ENCODE results near the gene PAGE4.

PAGE4 gene

GRCh38 chrX:49829016-49829415 is at the start of gene PAGE4:
TSS of gene PAGE4 (plus strand) at chrX:49829303. CDS start at chrX:49830429, 1,126 bp downstream.
- DNase-seq: no peak

- DNase-seq: no peak
Observed at GRCh38 chrX:49784747-49785280, 44.3 kb upstream of the PAGE4 start.

GRCh38 chrX:49792376-49792775 is 36.7 kb upstream of the PAGE4 start:
- DNase-seq: no peak

- no peak for DNase-seq
Observed at GRCh38 chrX:49793686-49794085, 35.4 kb upstream of the PAGE4 start.

GRCh38 chrX:49799828-49800227 is 29.3 kb upstream of the PAGE4 start:
- DNase-seq: no peak

GRCh38 chrX:49809891-49810632 is 19.0 kb upstream of the PAGE4 start:
- DNase-seq: no peak

- DNase-seq: no peak
Observed at GRCh38 chrX:49812177-49812576, 16.9 kb upstream of the PAGE4 start.

GRCh38 chrX:49816435-49816834 is 12.7 kb upstream of the PAGE4 start:
- no peak for DNase-seq

GRCh38 chrX:49838374-49838773 is 9.3 kb downstream of the PAGE4 start:
- DNase-seq: peak in 1 of 2 experiments; percentile 3

- DNase-seq: peak; percentile 44 to 56
Observed at GRCh38 chrX:49840679-49841078, 11.6 kb downstream of the PAGE4 start.

GRCh38 chrX:49842621-49843020 is 13.5 kb downstream of the PAGE4 start:
- DNase-seq: no peak

- DNase-seq: no peak
Observed at GRCh38 chrX:49844611-49845010, 15.5 kb downstream of the PAGE4 start.

GRCh38 chrX:49845701-49846403 is 16.7 kb downstream of the PAGE4 start:
- no peak for DNase-seq

GRCh38 chrX:49846522-49846921 is 17.4 kb downstream of the PAGE4 start:
- DNase-seq: no peak

GRCh38 chrX:49848275-49848674 is 19.2 kb downstream of the PAGE4 start:
- no peak for DNase-seq

GRCh38 chrX:49850028-49850427 is 20.9 kb downstream of the PAGE4 start:
- DNase-seq: no peak

GRCh38 chrX:49853661-49854060 is 24.6 kb downstream of the PAGE4 start:
- no peak for DNase-seq

- no peak for DNase-seq
Observed at GRCh38 chrX:49856819-49857218, 27.7 kb downstream of the PAGE4 start.

- no peak for DNase-seq
Observed at GRCh38 chrX:49858341-49858740, 29.2 kb downstream of the PAGE4 start.

- DNase-seq: no peak
Observed at GRCh38 chrX:49859491-49859890, 30.4 kb downstream of the PAGE4 start.

GRCh38 chrX:49860867-49861535 is 31.9 kb downstream of the PAGE4 start:
- DNase-seq: no peak

- DNase-seq: no peak
Observed at GRCh38 chrX:49862093-49862492, 33.0 kb downstream of the PAGE4 start.

GRCh38 chrX:49868739-49869138 is 39.6 kb downstream of the PAGE4 start:
- no peak for DNase-seq

- DNase-seq: peak in 1 of 2 experiments; percentile 11
Observed at GRCh38 chrX:49876750-49877149, 47.6 kb downstream of the PAGE4 start.

Measured in activated CD4-positive, alpha-beta T cell treated with anti-CD3 and anti-CD28 coated beads, Interleukin-2, amount 50 U/mL, for 48 hours (primary cell).